Measurements from ENCODE around the gene HCST.

DNA sequence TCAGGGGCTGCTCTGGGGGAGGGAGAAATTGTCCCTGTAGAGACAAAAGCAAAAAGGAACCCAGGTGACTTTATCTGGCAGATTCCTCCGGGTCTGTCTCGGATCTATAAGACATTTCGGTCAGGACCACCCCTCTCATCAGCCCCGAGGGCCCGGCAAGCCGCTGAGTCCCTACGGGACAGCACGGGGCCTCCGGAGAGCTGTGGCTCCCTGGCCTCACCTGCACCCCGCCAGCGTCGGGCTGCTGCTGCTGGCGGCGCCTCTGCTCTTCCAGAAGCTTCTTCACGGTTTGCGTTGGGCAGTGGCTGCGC, 3.9 kb upstream of the HCST start:
- TF ChIP-seq, protein P1, sequence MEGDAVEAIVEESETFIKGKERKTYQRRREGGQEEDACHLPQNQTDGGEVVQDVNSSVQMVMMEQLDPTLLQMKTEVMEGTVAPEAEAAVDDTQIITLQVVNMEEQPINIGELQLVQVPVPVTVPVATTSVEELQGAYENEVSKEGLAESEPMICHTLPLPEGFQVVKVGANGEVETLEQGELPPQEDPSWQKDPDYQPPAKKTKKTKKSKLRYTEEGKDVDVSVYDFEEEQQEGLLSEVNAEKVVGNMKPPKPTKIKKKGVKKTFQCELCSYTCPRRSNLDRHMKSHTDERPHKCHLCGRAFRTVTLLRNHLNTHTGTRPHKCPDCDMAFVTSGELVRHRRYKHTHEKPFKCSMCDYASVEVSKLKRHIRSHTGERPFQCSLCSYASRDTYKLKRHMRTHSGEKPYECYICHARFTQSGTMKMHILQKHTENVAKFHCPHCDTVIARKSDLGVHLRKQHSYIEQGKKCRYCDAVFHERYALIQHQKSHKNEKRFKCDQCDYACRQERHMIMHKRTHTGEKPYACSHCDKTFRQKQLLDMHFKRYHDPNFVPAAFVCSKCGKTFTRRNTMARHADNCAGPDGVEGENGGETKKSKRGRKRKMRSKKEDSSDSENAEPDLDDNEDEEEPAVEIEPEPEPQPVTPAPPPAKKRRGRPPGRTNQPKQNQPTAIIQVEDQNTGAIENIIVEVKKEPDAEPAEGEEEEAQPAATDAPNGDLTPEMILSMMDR (IDR thresholded peaks at IDR 0.05), result no peak
- no peak for TF ChIP-seq POLR2A (IDR thresholded peaks at IDR 0.05)
